H9 (cell line): ENCODE data around the gene LIMS1. TPM values are rescaled to one million over a fixed set of nuclear protein-coding genes. Genes with fewer than 3 reads are reported as not detected.
"Not testable (repeated sequence)": the region's sequence is repeated elsewhere in the genome, so short reads cannot be mapped to it uniquely, and the experiment has no call there.

Experiments
- DNase-seq: peaks from one replicate; pipeline ENCODE4 v3.0.0-alpha.2; 2017
- H2AFZ ChIP-seq: one replicate; pipeline ENCODE4 v1.6.1; 2013; ENCODE audit warnings: mild to moderate bottlenecking, low read length, control low read depth, moderate library complexity
- H2AK5ac ChIP-seq: 2 replicates; pipeline ENCODE4 v1.6.1; 2013; ENCODE audit warnings: low read length, control low read depth, mixed read lengths; ENCODE audit not compliant: insufficient read length
- H2BK120ac ChIP-seq: one replicate; pipeline ENCODE4 v1.6.1; 2013; ENCODE audit warnings: low read depth, mild to moderate bottlenecking, low read length, control low read depth, inconsistent platforms; ENCODE audit not compliant: poor library complexity, severe bottlenecking
- H2BK12ac ChIP-seq: 2 replicates; pipeline ENCODE4 v1.6.1; 2013; ENCODE audit warnings: low read length, control low read depth, mixed read lengths, low read depth; ENCODE audit not compliant: insufficient read length
- H2BK15ac ChIP-seq: 2 replicates; pipeline ENCODE4 v1.6.1; 2013; ENCODE audit warnings: low read depth, low read length, control low read depth
- H2BK20ac ChIP-seq: one replicate; pipeline ENCODE4 v1.6.1; 2013; ENCODE audit warnings: low read depth, mild to moderate bottlenecking, low read length, control low read depth, inconsistent platforms; ENCODE audit not compliant: poor library complexity, severe bottlenecking
- H2BK5ac ChIP-seq: 2 replicates; pipeline ENCODE4 v1.6.1; 2013; ENCODE audit warnings: low read length, control low read depth, mixed read lengths; ENCODE audit not compliant: insufficient read length
- H3K14ac ChIP-seq: 2 replicates; pipeline ENCODE4 v1.6.1; 2013; ENCODE audit warnings: low read length, control low read depth; ENCODE audit not compliant: insufficient read depth
- H3K18ac ChIP-seq: 2 replicates; pipeline ENCODE4 v1.6.1; 2013; ENCODE audit warnings: low read depth, mild to moderate bottlenecking, mixed read lengths, low read length, control low read depth; ENCODE audit not compliant: insufficient read length
- H3K23ac ChIP-seq: 2 replicates; pipeline ENCODE4 v1.6.1; 2013; ENCODE audit warnings: low read length, control low read depth, mixed read lengths, low read depth; ENCODE audit not compliant: insufficient read length
- H3K23me2 ChIP-seq: 2 replicates; pipeline ENCODE4 v1.6.1; 2013; ENCODE audit warnings: low read depth, mild to moderate bottlenecking, mixed read lengths, low read length, control low read depth; ENCODE audit not compliant: insufficient read length, poor library complexity, severe bottlenecking
- H3K27ac ChIP-seq: 2 replicates; pipeline ENCODE4 v1.5.1; 2013; ENCODE audit warnings: low read length, control low read depth, mixed read lengths, low read depth; ENCODE audit not compliant: insufficient read length
- H3K27me3 ChIP-seq: 2 replicates; pipeline ENCODE4 v1.6.1; 2013; ENCODE audit warnings: low read length, control low read depth, inconsistent platforms; ENCODE audit not compliant: insufficient read depth
- H3K4ac ChIP-seq: 2 replicates; pipeline ENCODE4 v1.6.1; 2013; ENCODE audit warnings: low read depth, mild to moderate bottlenecking, control low read depth, inconsistent platforms, low read length, moderate library complexity
- H3K4me1 ChIP-seq: 2 replicates; pipeline ENCODE4 v1.6.1; 2013; ENCODE audit warnings: low read length, control low read depth, inconsistent platforms; ENCODE audit not compliant: insufficient read depth
- H3K4me2 ChIP-seq: 2 replicates; pipeline ENCODE4 v1.6.1; 2013; ENCODE audit warnings: low read length, control low read depth, mixed read lengths; ENCODE audit not compliant: insufficient read length, insufficient read depth
- H3K56ac ChIP-seq: 2 replicates; pipeline ENCODE4 v1.6.1; 2013; ENCODE audit warnings: low read depth, mild to moderate bottlenecking, mixed read lengths, low read length, control low read depth; ENCODE audit not compliant: insufficient read length
- H3K79me1 ChIP-seq: 2 replicates; pipeline ENCODE4 v1.6.1; 2013; ENCODE audit warnings: low read depth, mild to moderate bottlenecking, moderate library complexity, low read length, control low read depth, inconsistent platforms; ENCODE audit not compliant: insufficient read depth, poor library complexity, severe bottlenecking
- H3K79me2 ChIP-seq: 2 replicates; pipeline ENCODE4 v1.6.1; 2013; ENCODE audit warnings: low read length, control low read depth, inconsistent platforms; ENCODE audit not compliant: insufficient read depth
- H3K9ac ChIP-seq: 2 replicates; pipeline ENCODE4 v1.6.1; 2013; ENCODE audit warnings: low read length, control low read depth, mixed read lengths; ENCODE audit not compliant: insufficient read length; ENCODE audit errors: extremely low read depth
- H3K9me3 ChIP-seq: one replicate; pipeline ENCODE4 v1.6.1; 2013; ENCODE audit warnings: low read depth, low read length, inconsistent platforms; ENCODE audit not compliant: control insufficient read depth
- H3T11ph ChIP-seq: one replicate; pipeline ENCODE4 v1.6.1; 2013; ENCODE audit warnings: mild to moderate bottlenecking, low read length, control low read depth, inconsistent platforms
- H4K20me1 ChIP-seq: one replicate; pipeline ENCODE4 v1.6.1; 2013; ENCODE audit not compliant: control insufficient read depth, insufficient read length, insufficient read depth
- H4K5ac ChIP-seq: 2 replicates; pipeline ENCODE4 v1.6.1; 2013; ENCODE audit warnings: low read depth, mild to moderate bottlenecking, mixed read lengths, low read length, control low read depth; ENCODE audit not compliant: insufficient read length
- H4K8ac ChIP-seq: replicated peaks from 2 replicates; pipeline ENCODE4 v1.6.1; 2013; ENCODE audit warnings: low read length, control low read depth, mixed read lengths, low read depth; ENCODE audit not compliant: insufficient read length
- H4K91ac ChIP-seq: 2 replicates; pipeline ENCODE4 v1.6.1; 2013; ENCODE audit warnings: low read depth, mild to moderate bottlenecking, moderate library complexity, mixed read lengths, low read length, control low read depth; ENCODE audit not compliant: insufficient read length
- H3K27ac Mint-ChIP-seq, 3 experiments: 2 replicates in 2 of 3; 3 replicates in 1 of 3; pipeline ENCODE4 v1.8.0; 2020 to 2021; ENCODE audit warnings: mixed read lengths in 3 of 3, mild to moderate bottlenecking in 1 of 3, moderate library complexity in 1 of 3
- H3K27me3 Mint-ChIP-seq: 2 replicates; pipeline ENCODE4 v1.8.0; 2021; ENCODE audit warnings: low read depth, mild to moderate bottlenecking, moderate library complexity, mixed read lengths
- H3K36me3 Mint-ChIP-seq, 3 experiments: 2 replicates in 2 of 3; 3 replicates in 1 of 3; pipeline ENCODE4 v1.8.0; 2020 to 2021; ENCODE audit warnings: low read depth in 3 of 3, mixed read lengths in 3 of 3; ENCODE audit not compliant: insufficient read depth in 1 of 3
- H3K4me1 Mint-ChIP-seq, 2 experiments: 2 replicates each; pipeline ENCODE4 v1.8.0; 2020; ENCODE audit warnings: mixed read lengths in 2 of 2
- H3K4me3 Mint-ChIP-seq, 2 experiments: 2 replicates in 1 of 2; 3 replicates in 1 of 2; pipeline ENCODE4 v1.8.0; 2020 to 2021; ENCODE audit warnings: mild to moderate bottlenecking in 2 of 2, mixed read lengths in 2 of 2, moderate library complexity in 1 of 2
- H3K9me3 Mint-ChIP-seq, 2 experiments: 2 replicates in 1 of 2; 3 replicates in 1 of 2; pipeline ENCODE4 v1.8.0; 2020; ENCODE audit warnings: mild to moderate bottlenecking in 2 of 2, mixed read lengths in 2 of 2, moderate library complexity in 1 of 2
- WGBS: extraction: QIAGEN DNeasy Blood & Tissue Kit; methylation state at CpG from one replicate; pipeline ENCODE4 v1.1.7; 2013; ENCODE audit warnings: missing lambda C conversion rate, low lambda C conversion rate, mixed read lengths; ENCODE audit not compliant: insufficient read length; ENCODE audit errors: extremely low coverage; 5-methylcytosine and 5-hydroxymethylcytosine counted together
- total RNA-seq: library from RNA; stranded (reverse); gene quantifications from 2 replicates; pipeline ENCODE4 v1.2.1, GENCODE V29; 2021
- TF ChIP-seq, protein P1 (sequence below): fragments of 200-600 bp; sonication (generic); conservative IDR thresholded peaks from 3 replicates; pipeline ENCODE4 v1.8.0; 2021; ENCODE audit warnings: antibody characterized with exemption, mild to moderate bottlenecking

Gene LIMS1
- total RNA-seq, 1 experiment from 2014 or later = 37.7 TPM

DNA sequence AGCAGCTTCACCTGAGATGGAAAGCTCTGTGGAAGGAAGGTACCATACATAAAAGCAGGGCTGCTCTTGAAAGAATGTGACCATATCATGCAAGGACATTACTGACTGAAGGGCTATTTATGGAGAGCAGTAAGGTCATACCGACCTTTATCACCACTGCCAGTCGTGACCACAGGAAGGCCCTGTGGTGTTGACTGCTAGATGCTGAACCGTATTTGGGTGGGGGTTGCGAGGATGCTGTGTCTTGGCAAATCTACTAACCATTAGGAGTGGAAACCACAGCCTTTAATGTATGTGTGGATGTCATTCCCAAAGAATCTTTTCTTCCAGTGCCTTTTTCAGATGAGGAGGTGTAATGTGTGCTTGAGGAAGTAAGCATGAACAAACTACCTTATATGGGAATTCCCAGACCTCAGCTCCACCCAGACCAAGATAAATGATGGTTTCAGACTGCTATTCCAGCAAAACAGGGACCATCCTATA, 60.8 kb downstream of the LIMS1 start:
- no peak overlapping the region for H3K9ac ChIP-seq
- H3K14ac ChIP-seq = no peak overlapping the region
- H2AFZ ChIP-seq = no peak overlapping the region
- no peak overlapping the region for H2BK12ac ChIP-seq
- H3K27ac ChIP-seq = no peak overlapping the region
- Mint-ChIP-seq H3K9me3 (no peaks in the 10 kb centered on the region; a peak in 1 of 5 replicates), H3K36me3 (no peaks in the 10 kb centered on the region; a peak in 3 of 7 replicates), H3K4me1 (peaks cover 37 to 45% of the 10 kb centered on the region in 2 experiments), H3K4me3 (no peak overlapping the region), H3K27me3 (no peaks in the 10 kb centered on the region), H3K27ac (peak overlapping the region in 2 of 3 experiments; percentile 6 to 63; a peak in 3 of 7 replicates)
- no CpG with 5 or more reads among the region's 4 CpGs for WGBS
- no peaks in the 10 kb centered on the region for H3K79me1 ChIP-seq
- H3K79me2 ChIP-seq = no peaks in the 10 kb centered on the region; the same call in 1 of the 2 replicates
- H2AK5ac ChIP-seq = no peak overlapping the region
- H4K8ac ChIP-seq = no peak overlapping the region
- H2BK5ac ChIP-seq = no peak overlapping the region
- H3K9me3 ChIP-seq = no peaks in the 10 kb centered on the region
- no peak for DNase-seq
- no peaks in the 10 kb centered on the region for H3K27me3 ChIP-seq
- H3K4me1 ChIP-seq = peaks cover 6% of the 10 kb centered on the region; the same call in 1 of the 2 replicates
- no peak overlapping the region for H2BK120ac ChIP-seq
- H3K18ac ChIP-seq = no peak overlapping the region
- H3T11ph ChIP-seq = no peak overlapping the region
- H4K20me1 ChIP-seq = no peaks in the 10 kb centered on the region
- H2BK20ac ChIP-seq = no peak overlapping the region
- TF ChIP-seq, protein P1, sequence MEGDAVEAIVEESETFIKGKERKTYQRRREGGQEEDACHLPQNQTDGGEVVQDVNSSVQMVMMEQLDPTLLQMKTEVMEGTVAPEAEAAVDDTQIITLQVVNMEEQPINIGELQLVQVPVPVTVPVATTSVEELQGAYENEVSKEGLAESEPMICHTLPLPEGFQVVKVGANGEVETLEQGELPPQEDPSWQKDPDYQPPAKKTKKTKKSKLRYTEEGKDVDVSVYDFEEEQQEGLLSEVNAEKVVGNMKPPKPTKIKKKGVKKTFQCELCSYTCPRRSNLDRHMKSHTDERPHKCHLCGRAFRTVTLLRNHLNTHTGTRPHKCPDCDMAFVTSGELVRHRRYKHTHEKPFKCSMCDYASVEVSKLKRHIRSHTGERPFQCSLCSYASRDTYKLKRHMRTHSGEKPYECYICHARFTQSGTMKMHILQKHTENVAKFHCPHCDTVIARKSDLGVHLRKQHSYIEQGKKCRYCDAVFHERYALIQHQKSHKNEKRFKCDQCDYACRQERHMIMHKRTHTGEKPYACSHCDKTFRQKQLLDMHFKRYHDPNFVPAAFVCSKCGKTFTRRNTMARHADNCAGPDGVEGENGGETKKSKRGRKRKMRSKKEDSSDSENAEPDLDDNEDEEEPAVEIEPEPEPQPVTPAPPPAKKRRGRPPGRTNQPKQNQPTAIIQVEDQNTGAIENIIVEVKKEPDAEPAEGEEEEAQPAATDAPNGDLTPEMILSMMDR = no peak
- no peak overlapping the region for H3K56ac ChIP-seq
- H3K4me2 ChIP-seq = no peak overlapping the region
- no peak overlapping the region for H3K23ac ChIP-seq
- H4K91ac ChIP-seq = no peak overlapping the region
- H3K4ac ChIP-seq = no peak overlapping the region
- no peak overlapping the region for H4K5ac ChIP-seq
- no peak overlapping the region for H2BK15ac ChIP-seq
- H3K23me2 ChIP-seq = no peaks in the 10 kb centered on the region

GRCh38 chr2:108595771-108596170, 61.5 kb downstream of the LIMS1 start:
- H2BK20ac ChIP-seq, H3K4me1 ChIP-seq, H3K4me3 Mint-ChIP-seq, H3T11ph ChIP-seq, H3K79me1 ChIP-seq, H2BK120ac ChIP-seq, DNase-seq, H3K27me3 Mint-ChIP-seq, H4K20me1 ChIP-seq, H4K91ac ChIP-seq, H3K56ac ChIP-seq, H3K9me3 Mint-ChIP-seq, H3K18ac ChIP-seq, H2BK15ac ChIP-seq, H3K79me2 ChIP-seq, H3K27me3 ChIP-seq, H3K23ac ChIP-seq, H3K9ac ChIP-seq, H3K4ac ChIP-seq, H4K5ac ChIP-seq, H3K4me2 ChIP-seq, H4K8ac ChIP-seq, H2BK12ac ChIP-seq, H2BK5ac ChIP-seq, H3K36me3 Mint-ChIP-seq, H2AK5ac ChIP-seq, H3K14ac ChIP-seq, H3K23me2 ChIP-seq, H2AFZ ChIP-seq, H3K9me3 ChIP-seq, H3K27ac ChIP-seq: not testable (repeated sequence)
- Mint-ChIP-seq H3K4me1 (peaks cover 37 to 40% of the 10 kb centered on the region in 2 experiments), H3K27ac (peak overlapping the region; percentile 27 to 59 (median 45); a peak in 3 of 7 replicates)
- no CpG with 5 or more reads among the region's 4 CpGs for WGBS
